ENCODE results near the gene APBA2. TPM values are rescaled to one million over a fixed set of nuclear protein-coding genes. Genes with fewer than 3 reads are reported as not detected.

APBA2 gene
- polyA plus RNA-seq, 3 donors, result 13.1 to 16.6 (median 15.2) TPM

- DNase-seq (ENCODE audit: extremely low read depth in 1 of 11, low read depth in 9 of 11, low spot score in 4 of 11), result no peak
Observed at GRCh38 chr15:29071882-29072273, 186.1 kb downstream of the APBA2 start.

- DNase-seq (ENCODE audit: extremely low read depth in 1 of 11, low read depth in 9 of 11, low spot score in 4 of 11), result no peak
Observed at GRCh38 chr15:29072444-29072843, 186.7 kb downstream of the APBA2 start.

GRCh38 chr15:29074045-29074444 lies 188.3 kb downstream of the APBA2 start:
- DNase-seq (ENCODE audit: extremely low read depth in 1 of 11, low read depth in 9 of 11, low spot score in 4 of 11), result no peak

- DNase-seq (ENCODE audit: extremely low read depth in 1 of 11, low read depth in 9 of 11, low spot score in 4 of 11), result no peak
Observed at GRCh38 chr15:29078541-29078940, 192.8 kb downstream of the APBA2 start.

GRCh38 chr15:29079479-29079878 lies 193.7 kb downstream of the APBA2 start:
- DNase-seq (ENCODE audit: extremely low read depth in 1 of 11, low read depth in 9 of 11, low spot score in 4 of 11), result no peak

- no peak for DNase-seq (ENCODE audit: extremely low read depth in 1 of 11, low read depth in 9 of 11, low spot score in 4 of 11)
Observed at GRCh38 chr15:29081781-29082180, 196.0 kb downstream of the APBA2 start.

- no peak for DNase-seq (ENCODE audit: extremely low read depth in 1 of 11, low read depth in 9 of 11, low spot score in 4 of 11)
Observed at GRCh38 chr15:29083161-29083560, 197.4 kb downstream of the APBA2 start.

GRCh38 chr15:29083858-29084257 lies 198.1 kb downstream of the APBA2 start:
- no peak for DNase-seq (ENCODE audit: extremely low read depth in 1 of 11, low read depth in 9 of 11, low spot score in 4 of 11)

- no peak for DNase-seq (ENCODE audit: extremely low read depth in 1 of 11, low read depth in 9 of 11, low spot score in 4 of 11)
Observed at GRCh38 chr15:29086001-29086400, 200.2 kb downstream of the APBA2 start.

- no peak for DNase-seq (ENCODE audit: extremely low read depth in 1 of 11, low read depth in 9 of 11, low spot score in 4 of 11)
Observed at GRCh38 chr15:29086891-29087290, 201.1 kb downstream of the APBA2 start.

GRCh38 chr15:29087521-29088285 lies 201.9 kb downstream of the APBA2 start:
- no peak for DNase-seq (ENCODE audit: extremely low read depth in 1 of 11, low read depth in 9 of 11, low spot score in 4 of 11)

- DNase-seq (ENCODE audit: extremely low read depth in 1 of 11, low read depth in 9 of 11, low spot score in 4 of 11), result no peak
Observed at GRCh38 chr15:29088666-29089065, 202.9 kb downstream of the APBA2 start.

GRCh38 chr15:29089731-29090616 lies 204.2 kb downstream of the APBA2 start:
- peak in 1 of 11 donors; percentile 16 for DNase-seq (ENCODE audit: extremely low read depth in 1 of 11, low read depth in 9 of 11, low spot score in 4 of 11)

GRCh38 chr15:29090617-29091466 lies 205.1 kb downstream of the APBA2 start:
- DNase-seq (ENCODE audit: extremely low read depth in 1 of 11, low read depth in 9 of 11, low spot score in 4 of 11), result no peak

- no peak for DNase-seq (ENCODE audit: extremely low read depth in 1 of 11, low read depth in 9 of 11, low spot score in 4 of 11)
Observed at GRCh38 chr15:29091666-29092065, 205.9 kb downstream of the APBA2 start.

GRCh38 chr15:29092376-29093064 lies 206.7 kb downstream of the APBA2 start:
- DNase-seq (ENCODE audit: extremely low read depth in 1 of 11, low read depth in 9 of 11, low spot score in 4 of 11), result no peak

GRCh38 chr15:29093065-29093435 lies 207.3 kb downstream of the APBA2 start:
- no peak for DNase-seq (ENCODE audit: extremely low read depth in 1 of 11, low read depth in 9 of 11, low spot score in 4 of 11)

GRCh38 chr15:29093696-29094343 lies 208.0 kb downstream of the APBA2 start:
- DNase-seq (ENCODE audit: extremely low read depth in 1 of 11, low read depth in 9 of 11, low spot score in 4 of 11), result no peak

Measured in renal cortex interstitium (tissue), 11 donors.